ENCODE measurements around the gene RNF227. TPM values are rescaled to one million over a fixed set of nuclear protein-coding genes. Genes with fewer than 3 reads are reported as not detected.

The RNF227 gene
- total and polyA plus RNA-seq, 2 of the 13 experiments (the other 11 are each of a cell fraction or from before 2014, with no cell fraction given) = 0.20 to 0.79 TPM

DNA sequence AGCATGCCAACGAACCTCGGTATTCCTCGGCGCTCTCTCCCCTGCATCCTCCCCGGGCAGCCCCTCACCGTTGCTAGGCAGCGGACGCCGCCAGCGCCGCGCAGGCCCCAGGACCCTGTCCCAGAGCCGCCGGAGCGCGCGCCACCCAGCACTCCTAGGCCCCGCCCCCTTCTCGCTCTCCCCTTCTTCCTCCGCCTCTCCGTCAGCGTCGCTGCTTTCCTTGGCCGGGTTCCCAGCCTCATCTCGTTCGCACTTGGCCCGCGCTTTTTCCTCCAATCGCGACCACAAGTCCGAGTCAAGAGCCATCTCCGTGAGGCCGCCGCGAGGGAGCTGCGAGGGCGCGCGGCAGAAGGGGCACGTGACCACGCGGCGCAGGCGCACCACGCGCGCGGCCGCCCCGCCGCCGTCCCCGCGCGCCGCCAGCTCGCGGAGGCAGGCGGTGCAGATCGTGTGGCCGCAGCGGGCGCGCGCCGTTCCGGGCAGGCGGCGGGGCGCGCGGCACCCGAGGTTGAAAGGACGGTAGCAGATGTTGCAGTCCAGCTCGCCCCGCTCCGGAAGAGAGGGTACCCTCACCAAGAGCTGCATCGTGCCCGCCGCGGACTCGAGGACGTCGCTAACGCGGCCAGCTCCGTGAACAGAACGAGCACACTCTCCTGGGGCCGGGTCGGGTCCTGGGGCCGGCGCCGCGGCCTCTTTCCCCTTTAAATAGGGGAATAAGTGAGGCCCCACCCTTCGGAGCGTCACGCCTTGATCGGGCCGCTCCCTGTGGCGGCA is at the start of gene RNF227 (continued):
- TF ChIP-seq, protein P1, sequence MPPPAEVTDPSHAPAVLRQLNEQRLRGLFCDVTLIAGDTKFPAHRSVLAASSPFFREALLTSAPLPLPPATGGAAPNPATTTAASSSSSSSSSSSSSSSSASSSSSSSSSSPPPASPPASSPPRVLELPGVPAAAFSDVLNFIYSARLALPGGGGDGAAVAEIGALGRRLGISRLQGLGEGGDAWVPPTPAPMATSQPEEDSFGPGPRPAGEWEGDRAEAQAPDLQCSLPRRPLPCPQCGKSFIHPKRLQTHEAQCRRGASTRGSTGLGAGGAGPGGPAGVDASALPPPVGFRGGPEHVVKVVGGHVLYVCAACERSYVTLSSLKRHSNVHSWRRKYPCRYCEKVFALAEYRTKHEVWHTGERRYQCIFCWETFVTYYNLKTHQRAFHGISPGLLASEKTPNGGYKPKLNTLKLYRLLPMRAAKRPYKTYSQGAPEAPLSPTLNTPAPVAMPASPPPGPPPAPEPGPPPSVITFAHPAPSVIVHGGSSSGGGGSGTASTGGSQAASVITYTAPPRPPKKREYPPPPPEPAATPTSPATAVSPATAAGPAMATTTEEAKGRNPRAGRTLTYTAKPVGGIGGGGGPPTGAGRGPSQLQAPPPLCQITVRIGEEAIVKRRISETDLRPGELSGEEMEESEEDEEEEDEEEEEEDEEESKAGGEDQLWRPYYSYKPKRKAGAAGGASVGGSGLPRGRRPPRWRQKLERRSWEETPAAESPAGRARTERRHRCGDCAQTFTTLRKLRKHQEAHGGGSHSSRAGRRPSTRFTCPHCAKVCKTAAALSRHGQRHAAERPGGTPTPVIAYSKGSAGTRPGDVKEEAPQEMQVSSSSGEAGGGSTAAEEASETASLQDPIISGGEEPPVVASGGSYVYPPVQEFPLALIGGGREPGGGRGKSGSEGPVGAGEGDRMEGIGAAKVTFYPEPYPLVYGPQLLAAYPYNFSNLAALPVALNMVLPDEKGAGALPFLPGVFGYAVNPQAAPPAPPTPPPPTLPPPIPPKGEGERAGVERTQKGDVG (CRISPR knock-in tag; IDR thresholded peaks at IDR 0.05; ENCODE audit: borderline replicate concordance) = peak; percentile 72; the same call in 1 of the 2 replicates
- TF ChIP-seq PHF20 (CRISPR knock-in tag; IDR thresholded peaks at IDR 0.05) (0 out of 2 replicates have a peak, but pooled peaks have one; percentile 54), POLR2AphosphoS2 (IDR thresholded peaks at IDR 0.05; ENCODE audit: low read depth, low read length) (no peak), EEA1 (CRISPR knock-in tag; IDR thresholded peaks at IDR 0.05; ENCODE audit: borderline replicate concordance) (peak; percentile 77; the same call in 1 of the 2 replicates), MAZ (IDR thresholded peaks at IDR 0.05; ENCODE audit: borderline replicate concordance, low read depth, low read length) (no peak), MAZ (CRISPR knock-in tag; IDR thresholded peaks at IDR 0.05; ENCODE audit: low read depth) (peak; percentile 88), MED1 (CRISPR knock-in tag; IDR thresholded peaks at IDR 0.05) (no peak), CEBPG (CRISPR knock-in tag; IDR thresholded peaks at IDR 0.05) (no peak), SP1 (IDR thresholded peaks at IDR 0.05) (no peak), SP1 (CRISPR knock-in tag; IDR thresholded peaks at IDR 0.05) (no peak; the same call in 1 of the 2 replicates)
- TF ChIP-seq, protein P2, sequence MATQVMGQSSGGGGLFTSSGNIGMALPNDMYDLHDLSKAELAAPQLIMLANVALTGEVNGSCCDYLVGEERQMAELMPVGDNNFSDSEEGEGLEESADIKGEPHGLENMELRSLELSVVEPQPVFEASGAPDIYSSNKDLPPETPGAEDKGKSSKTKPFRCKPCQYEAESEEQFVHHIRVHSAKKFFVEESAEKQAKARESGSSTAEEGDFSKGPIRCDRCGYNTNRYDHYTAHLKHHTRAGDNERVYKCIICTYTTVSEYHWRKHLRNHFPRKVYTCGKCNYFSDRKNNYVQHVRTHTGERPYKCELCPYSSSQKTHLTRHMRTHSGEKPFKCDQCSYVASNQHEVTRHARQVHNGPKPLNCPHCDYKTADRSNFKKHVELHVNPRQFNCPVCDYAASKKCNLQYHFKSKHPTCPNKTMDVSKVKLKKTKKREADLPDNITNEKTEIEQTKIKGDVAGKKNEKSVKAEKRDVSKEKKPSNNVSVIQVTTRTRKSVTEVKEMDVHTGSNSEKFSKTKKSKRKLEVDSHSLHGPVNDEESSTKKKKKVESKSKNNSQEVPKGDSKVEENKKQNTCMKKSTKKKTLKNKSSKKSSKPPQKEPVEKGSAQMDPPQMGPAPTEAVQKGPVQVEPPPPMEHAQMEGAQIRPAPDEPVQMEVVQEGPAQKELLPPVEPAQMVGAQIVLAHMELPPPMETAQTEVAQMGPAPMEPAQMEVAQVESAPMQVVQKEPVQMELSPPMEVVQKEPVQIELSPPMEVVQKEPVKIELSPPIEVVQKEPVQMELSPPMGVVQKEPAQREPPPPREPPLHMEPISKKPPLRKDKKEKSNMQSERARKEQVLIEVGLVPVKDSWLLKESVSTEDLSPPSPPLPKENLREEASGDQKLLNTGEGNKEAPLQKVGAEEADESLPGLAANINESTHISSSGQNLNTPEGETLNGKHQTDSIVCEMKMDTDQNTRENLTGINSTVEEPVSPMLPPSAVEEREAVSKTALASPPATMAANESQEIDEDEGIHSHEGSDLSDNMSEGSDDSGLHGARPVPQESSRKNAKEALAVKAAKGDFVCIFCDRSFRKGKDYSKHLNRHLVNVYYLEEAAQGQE (IDR thresholded peaks at IDR 0.05; ENCODE audit: borderline replicate concordance in 1 of 2, low read depth in 1 of 2, low read length in 2 of 2) = no peak
- TF ChIP-seq, protein P3, sequence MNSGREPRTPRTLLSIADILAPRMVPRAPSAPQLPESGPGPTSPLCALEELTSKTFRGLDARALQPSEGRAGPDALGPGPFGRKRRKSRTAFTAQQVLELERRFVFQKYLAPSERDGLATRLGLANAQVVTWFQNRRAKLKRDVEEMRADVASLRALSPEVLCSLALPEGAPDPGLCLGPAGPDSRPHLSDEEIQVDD (CRISPR knock-in tag; IDR thresholded peaks at IDR 0.05; ENCODE audit: borderline replicate concordance) = peak; percentile 86; the same call in 1 of the 2 replicates
- TF ChIP-seq, protein P4, sequence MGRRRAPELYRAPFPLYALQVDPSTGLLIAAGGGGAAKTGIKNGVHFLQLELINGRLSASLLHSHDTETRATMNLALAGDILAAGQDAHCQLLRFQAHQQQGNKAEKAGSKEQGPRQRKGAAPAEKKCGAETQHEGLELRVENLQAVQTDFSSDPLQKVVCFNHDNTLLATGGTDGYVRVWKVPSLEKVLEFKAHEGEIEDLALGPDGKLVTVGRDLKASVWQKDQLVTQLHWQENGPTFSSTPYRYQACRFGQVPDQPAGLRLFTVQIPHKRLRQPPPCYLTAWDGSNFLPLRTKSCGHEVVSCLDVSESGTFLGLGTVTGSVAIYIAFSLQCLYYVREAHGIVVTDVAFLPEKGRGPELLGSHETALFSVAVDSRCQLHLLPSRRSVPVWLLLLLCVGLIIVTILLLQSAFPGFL (CRISPR knock-in tag; IDR thresholded peaks at IDR 0.05) = 0 out of 2 replicates have a peak, but pooled peaks have one; percentile 33
- TF ChIP-seq, protein P5, sequence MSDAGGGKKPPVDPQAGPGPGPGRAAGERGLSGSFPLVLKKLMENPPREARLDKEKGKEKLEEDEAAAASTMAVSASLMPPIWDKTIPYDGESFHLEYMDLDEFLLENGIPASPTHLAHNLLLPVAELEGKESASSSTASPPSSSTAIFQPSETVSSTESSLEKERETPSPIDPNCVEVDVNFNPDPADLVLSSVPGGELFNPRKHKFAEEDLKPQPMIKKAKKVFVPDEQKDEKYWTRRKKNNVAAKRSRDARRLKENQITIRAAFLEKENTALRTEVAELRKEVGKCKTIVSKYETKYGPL (CRISPR knock-in tag; IDR thresholded peaks at IDR 0.05) = peak; percentile 62; the same call in 1 of the 2 replicates
